GM12878 (cell line): ENCODE results near the gene PHKA1. TPM values are rescaled to one million over a fixed set of nuclear protein-coding genes. Genes with fewer than 3 reads are reported as not detected.

Experiments
- ATAC-seq: fragments of 200-7000 bp; cut with Tn5 transposase; 3 replicates; pipeline ENCODE4 v1.9.1; 2020; ENCODE audit warnings: mild to moderate bottlenecking, moderate library complexity
- BruUV-seq: library from RNA; stranded (reverse); fragments of 400-500 nt; replicated peaks from 2 replicates; lab custom pipeline; 2021; lab: Mats Ljungman, UMichigan
- CTCF ChIA-PET: fragments of 300-600 bp; sonication (Branson Sonifier 250); formaldehyde crosslinking; extraction: SDS; loops from one replicate; lab custom pipeline; 2021; ENCODE audit warnings: inconsistent platforms; lab: Yijun Ruan, JAX
- POLR2A ChIA-PET: fragments of 350-600 bp; formaldehyde crosslinking; extraction: SDS; loops from one replicate; lab custom pipeline; 2021; ENCODE audit warnings: inconsistent platforms; lab: Charles Lee
- RAD21 ChIA-PET: fragments of 300-600 bp; sonication (Branson Sonifier 250); formaldehyde crosslinking; loops from one replicate; lab custom pipeline; 2023; ENCODE audit warnings: antibody characterized with exemption; ENCODE audit not compliant: unreplicated experiment; lab: Charles Lee
- SMC1A ChIA-PET: fragments of 300-600 bp; sonication (Branson Sonifier 250); formaldehyde crosslinking; loops from one replicate; lab custom pipeline; 2023; ENCODE audit not compliant: unreplicated experiment, uncharacterized antibody; lab: Charles Lee
- DNase-seq: peaks from one replicate; pipeline ENCODE4 v3.0.0-alpha.2; 2011; ENCODE audit warnings: low read depth, low spot score
- FAIRE-seq: peaks from 3 replicates; lab custom pipeline; 2011; peaks lifted over from hg19 to GRCh38; lab: Jason Lieb, UNC
- H2AFZ ChIP-seq: 2 replicates; pipeline ENCODE4 v1.6.0; 2011; ENCODE audit warnings: low read depth, low read length, control low read depth; ENCODE audit not compliant: control insufficient read depth
- H3K27ac ChIP-seq: 2 replicates; pipeline ENCODE4 v1.5.1; 2011; ENCODE audit warnings: control low read depth; ENCODE audit not compliant: control insufficient read depth, insufficient read depth
- H3K27me3 ChIP-seq, 2 experiments: replicated peaks in 1 of 2; 2 replicates each; pipeline versions ENCODE4 v1.6.0 to v1.6.1; 2011; ENCODE audit warnings: low read length in 1 of 2; ENCODE audit not compliant: control insufficient read depth in 2 of 2, insufficient read depth in 2 of 2
- H3K36me3 ChIP-seq, 2 experiments: 2 replicates each; pipeline ENCODE4 v1.5.1; 2011; ENCODE audit warnings: low read length in 1 of 2; ENCODE audit not compliant: control insufficient read depth in 2 of 2, insufficient read depth in 2 of 2
- H3K4me1 ChIP-seq: 2 replicates; pipeline ENCODE4 v1.6.1; 2011; ENCODE audit warnings: mild to moderate bottlenecking, low read length, moderate library complexity, mixed read lengths; ENCODE audit not compliant: control insufficient read depth, insufficient read depth
- H3K4me2 ChIP-seq: 2 replicates; pipeline ENCODE4 v1.6.0; 2011; ENCODE audit warnings: control low read depth; ENCODE audit not compliant: control insufficient read depth, insufficient read depth
- H3K4me3 ChIP-seq: fragments of 200-600 bp; sonication (generic); 2 replicates; pipeline ENCODE4 v1.5.1; 2016
- H3K79me2 ChIP-seq: 2 replicates; pipeline ENCODE4 v1.6.0; 2011; ENCODE audit warnings: low read length; ENCODE audit not compliant: control insufficient read depth, insufficient read depth
- H3K9ac ChIP-seq: 2 replicates; pipeline ENCODE4 v1.8.0; 2011; ENCODE audit warnings: low read length, control low read depth, mixed read lengths; ENCODE audit not compliant: control insufficient read depth, insufficient read depth
- H3K9me3 ChIP-seq: replicated peaks from 3 replicates; pipeline ENCODE4 v1.5.1; 2011; ENCODE audit warnings: mild to moderate bottlenecking, low read length; ENCODE audit not compliant: control insufficient read depth, insufficient read depth
- H4K20me1 ChIP-seq: 2 replicates; pipeline ENCODE4 v1.6.0; 2011; ENCODE audit not compliant: control insufficient read depth, insufficient read depth
- BCLAF1 ChIP-seq: fragments of 450-650 bp; IDR thresholded peaks from 2 replicates; pipeline ENCODE4 v1.6.1; 2017; ENCODE audit warnings: antibody characterized with exemption, mild to moderate bottlenecking, moderate library complexity
- BMI1 ChIP-seq: fragments of 450-650 bp; IDR thresholded peaks from 2 replicates; pipeline ENCODE4 v1.6.1; 2016; ENCODE audit warnings: mild to moderate bottlenecking, moderate library complexity, borderline replicate concordance
- CBFB ChIP-seq: IDR thresholded peaks from 2 replicates; pipeline ENCODE4 v1.6.1; 2016; ENCODE audit warnings: antibody characterized with exemption, low read depth
- CEBPB ChIP-seq, 2 experiments: fragments of 150-350 bp in 1 of 2; IDR thresholded peaks; 2 replicates each; pipeline ENCODE4 v1.6.1; 2012 to 2014; ENCODE audit warnings: low read depth in 2 of 2, low read length in 2 of 2, borderline replicate concordance in 1 of 2, inconsistent platforms in 1 of 2
- DPF2 ChIP-seq: fragments of 450-650 bp; IDR thresholded peaks from 2 replicates; pipeline ENCODE4 v1.6.1; 2017; ENCODE audit warnings: mild to moderate bottlenecking
- E2F4 ChIP-seq: IDR thresholded peaks from 2 replicates; pipeline ENCODE4 v1.6.1; 2012; ENCODE audit warnings: low read depth, low read length, improper control_type of control experiment
- FOS ChIP-seq: IDR thresholded peaks from 3 replicates; pipeline ENCODE4 v1.6.1; 2011; ENCODE audit warnings: borderline replicate concordance; ENCODE audit not compliant: insufficient read length; ENCODE audit errors: extremely low read depth
- HDAC2 ChIP-seq: fragments of 200-600 bp; sonication (generic); IDR thresholded peaks from 2 replicates; pipeline ENCODE4 v1.6.1; 2017
- IRF4 ChIP-seq: IDR thresholded peaks from 2 replicates; pipeline ENCODE4 v1.6.1; 2011; ENCODE audit warnings: low read depth, low read length
- LARP7 ChIP-seq: fragments of 450-650 bp; IDR thresholded peaks from 2 replicates; pipeline ENCODE4 v1.6.1; 2017; ENCODE audit warnings: mild to moderate bottlenecking
- NR2C2 ChIP-seq: IDR thresholded peaks from 2 replicates; pipeline ENCODE4 v1.6.1; 2011; ENCODE audit warnings: borderline replicate concordance, low read depth; ENCODE audit not compliant: control insufficient read depth, insufficient read length
- NRF1 ChIP-seq: conservative IDR thresholded peaks from 2 replicates; pipeline ENCODE4 v1.6.1; 2011; ENCODE audit warnings: mild to moderate bottlenecking, low read depth, low read length, improper control_type of control experiment
- PKNOX1 ChIP-seq: fragments of 450-650 bp; IDR thresholded peaks from 2 replicates; pipeline ENCODE4 v1.6.1; 2016; ENCODE audit warnings: mild to moderate bottlenecking
- USF2 ChIP-seq: IDR thresholded peaks from 2 replicates; pipeline ENCODE4 v1.6.1; 2011; ENCODE audit warnings: low read depth, low read length, improper control_type of control experiment, borderline replicate concordance
- WRNIP1 ChIP-seq: IDR thresholded peaks from 2 replicates; pipeline ENCODE4 v1.6.1; 2011; ENCODE audit warnings: low read depth, low read length, improper control_type of control experiment, borderline replicate concordance
- ZNF207 ChIP-seq: fragments of 450-650 bp; IDR thresholded peaks from 2 replicates; pipeline ENCODE4 v1.6.1; 2014; ENCODE audit warnings: antibody characterized with exemption, mild to moderate bottlenecking, borderline replicate concordance
- ZNF217 ChIP-seq: fragments of 450-650 bp; IDR thresholded peaks from 2 replicates; pipeline ENCODE4 v1.6.1; 2017; ENCODE audit warnings: antibody characterized with exemption, mild to moderate bottlenecking
- ZNF384 ChIP-seq: IDR thresholded peaks from 2 replicates; pipeline ENCODE4 v1.6.1; 2012; ENCODE audit warnings: low read depth, mild to moderate bottlenecking, low read length, improper control_type of control experiment, borderline replicate concordance
- WGBS: methylation state at CpG from one replicate; pipeline ENCODE4 v1.1.6; 2016; ENCODE audit warnings: low lambda C conversion rate; ENCODE audit not compliant: insufficient replicate concordance, insufficient coverage; ENCODE audit errors: missing lambda C conversion rate; 5-methylcytosine and 5-hydroxymethylcytosine counted together
- in situ Hi-C: fragments of 300-500 bp; cut with MboI; formaldehyde crosslinking; loops from 9 replicates; pipeline ENCODE4 v1.14.3; 2018; ENCODE audit warnings: mixed read lengths
- intact Hi-C: fragments of 100-400 bp; cut with micrococcal nuclease; formaldehyde crosslinking; loops from one replicate; pipeline ENCODE4 v1.14.2; 2022; ENCODE audit not compliant: unreplicated experiment
- polyA plus RNA-seq, 11 experiments: library from polyadenylated mRNA; depleted of rRNA in 4 of 11; unstranded in 6 of 11; stranded (reverse) in 5 of 11; fragments of >200 nt; fragmentation: Nextera tagmentation in 4 of 11; fragmentation: Illumina TruSeq in 1 of 11; extraction: Ambion mirVana in 4 of 11; extraction: Trizol in 1 of 11; gene quantifications; 1 replicate in 1 of 11; 2 replicates in 10 of 11; pipeline versions ENCODE4 v1.2.1 to v1.2.3, GENCODE V29; 2011 to 2016; ENCODE audit warnings: inconsistent platforms in 2 of 11, missing spikeins in 2 of 11, low read depth in 1 of 11
- total RNA-seq, 4 experiments: library from RNA; depleted of rRNA in 3 of 4; stranded (reverse); fragments of >200 nt in 3 of 4; fragmentation: Illumina TruSeq in 1 of 4; extraction: Trizol in 1 of 4; gene quantifications; 2 replicates each; pipeline versions ENCODE4 v1.2.1 to v1.2.3, GENCODE V29; 2013 to 2021

PHKA1 gene
- total and polyA plus RNA-seq, 10 of the 15 experiments (the other 5 are each of a cell fraction or from before 2014, with no cell fraction given), result under 0.01 to 0.15 (median 0.05) TPM; not detected in 4

GRCh38 chrX:72554448-72555140, 159.5 kb downstream of the PHKA1 start:
- in situ Hi-C loops, result no loop called here
- 0 out of 4 replicates have a peak, but pooled peaks cover 0 to 3% of the 10 kb centered on the region in 2 experiments for H3K36me3 ChIP-seq
- no peak overlapping the region for H3K27ac ChIP-seq

More at GRCh38 chrX:72554448-72555140, 159.5 kb downstream of the PHKA1 start:
- ATAC-seq, result no peak
- ChIA-PET RAD21 (no interaction called here), SMC1A (interaction anchor here (1.1 kb wide), 1 partner anchor 309 kb away, joined by 3 read pairs; no protein-coding TSS in a partner anchor)
- FAIRE-seq, result no peak
- Histone ChIP-seq H4K20me1 (no peaks in the 10 kb centered on the region), H3K79me2 (no peaks in the 10 kb centered on the region)
- 50% methylated on average over 9 of the region's 16 CpGs for WGBS
- TF ChIP-seq BMI1 (no peak), FOS (no peak), WRNIP1 (no peak), NR2C2 (no peak), CBFB (no peak), LARP7 (no peak), USF2 (no peak), ZNF217 (no peak), BCLAF1 (no peak), ZNF207 (no peak), E2F4 (no peak), PKNOX1 (no peak), ZNF384 (no peak), CEBPB (IDR thresholded peaks at IDR 0.05; ENCODE audit: borderline replicate concordance in 1 of 2, low read depth in 2 of 2, low read length in 2 of 2) (no peak), HDAC2 (no peak), DPF2 (no peak), IRF4 (no peak), NRF1 (no peak)
- TF ChIP-seq, all 136 proteins: peak for 0
- CTCF ChIA-PET, result interaction anchor here (1.1 to 1.3 kb wide), 3 partner anchors 256 to 310 kb away, joined by 4 to 6 read pairs (median 5); no protein-coding TSS in a partner anchor
- Histone ChIP-seq H3K9me3 (no peaks in the 10 kb centered on the region), H3K4me1 (no peaks in the 10 kb centered on the region), H3K27me3 (no peaks in the 10 kb centered on the region), H3K4me3 (no peak overlapping the region), H2AFZ (no peak overlapping the region), H3K9ac (no peak overlapping the region), H3K4me2 (no peak overlapping the region)
- DNase-seq, result no peak
- intact Hi-C loops, result no loop called here
- POLR2A ChIA-PET, result interaction anchor here (0.5 kb wide), 1 partner anchor 1587 kb away, joined by 3 read pairs; no protein-coding TSS in a partner anchor
- no TSS peak for BruUV-seq
